Natural killer cell (primary cell): ENCODE measurements around the gene CACNA1C. TPM values are rescaled to one million over a fixed set of nuclear protein-coding genes. Genes with fewer than 3 reads are reported as not detected.

Experiments used
- ATAC-seq, 3 donors: fragments of 150-1000 bp in 2 of 3; fragments of 200-7000 bp in 1 of 3; cut with Tn5 transposase; 1 replicate in 1 of 3; 2 replicates in 2 of 3; pipeline ENCODE4 v1.10.0; 2021; ENCODE audit warnings: mild to moderate bottlenecking in 2 of 3, moderate library complexity in 2 of 3
- DNase-seq, 2 donors: peaks; one replicate each; pipeline versions ENCODE4 v3.0.0 to v3.0.0-alpha.2; 2013 to 2021; ENCODE audit warnings: mixed read lengths in 1 of 2
- H3K27ac ChIP-seq: one replicate; pipeline ENCODE4 v1.5.1; 2013; ENCODE audit warnings: mild to moderate bottlenecking, low read length
- H3K27me3 ChIP-seq: one replicate; pipeline ENCODE4 v1.6.1; 2013; ENCODE audit warnings: low read length; ENCODE audit not compliant: control insufficient read depth, insufficient read depth
- H3K36me3 ChIP-seq: one replicate; pipeline ENCODE4 v1.6.1; 2013; ENCODE audit warnings: low read length; ENCODE audit not compliant: control insufficient read depth, insufficient read depth
- H3K4me1 ChIP-seq: one replicate; pipeline ENCODE4 v1.6.1; 2013; ENCODE audit warnings: low read length; ENCODE audit not compliant: control insufficient read depth, insufficient read depth
- H3K4me3 ChIP-seq: one replicate; pipeline ENCODE4 v1.5.1; 2013; ENCODE audit warnings: low read length
- H3K9me3 ChIP-seq: one replicate; pipeline ENCODE4 v1.6.1; 2013; ENCODE audit warnings: low read length; ENCODE audit not compliant: control insufficient read depth, insufficient read depth
- H3K27ac Mint-ChIP-seq, 2 donors: one replicate each; pipeline ENCODE4 v1.8.0; 2022; ENCODE audit warnings: mild to moderate bottlenecking in 2 of 2, mixed read lengths in 2 of 2, moderate library complexity in 1 of 2
- H3K27me3 Mint-ChIP-seq, 2 donors: one replicate each; pipeline ENCODE4 v1.8.0; 2022; ENCODE audit warnings: low read depth in 2 of 2, mixed read lengths in 2 of 2
- H3K36me3 Mint-ChIP-seq: one replicate; pipeline ENCODE4 v1.8.0; 2022; ENCODE audit warnings: mixed read lengths
- H3K4me1 Mint-ChIP-seq, 2 donors: one replicate each; pipeline ENCODE4 v1.8.0; 2022; ENCODE audit warnings: mixed read lengths in 2 of 2
- H3K4me3 Mint-ChIP-seq: one replicate; pipeline ENCODE4 v1.8.0; 2022; ENCODE audit warnings: mild to moderate bottlenecking, moderate library complexity, mixed read lengths
- H3K9me3 Mint-ChIP-seq, 2 donors: one replicate each; pipeline ENCODE4 v1.8.0; 2022; ENCODE audit warnings: mixed read lengths in 2 of 2
- CTCF ChIP-seq: fragments of 200-600 bp; IDR thresholded peaks from one replicate; pipeline ENCODE4 v1.8.0; 2022; ENCODE audit warnings: antibody characterized with exemption
- WGBS: methylation state at CpG from one replicate; pipeline ENCODE4 v1.1.7; 2013; ENCODE audit warnings: missing lambda C conversion rate; ENCODE audit not compliant: insufficient coverage; 5-methylcytosine and 5-hydroxymethylcytosine counted together
- intact Hi-C: fragments of 100-400 bp; cut with micrococcal nuclease; formaldehyde crosslinking; loops from one replicate; pipeline ENCODE4 v1.14.2; 2022
- total RNA-seq, 4 donors: library from RNA; stranded (reverse); fragments of 120-200 nt in 1 of 4; gene quantifications; one replicate each; pipeline versions ENCODE4 v1.2.3 to v1.2.4, GENCODE V29; 2013 to 2022

CACNA1C gene
- total RNA-seq, 3 donors from 2014 or later (not counting 1 experiment from before 2014, with no cell fraction given) = 0.07 to 0.35 (median 0.08) TPM

GRCh38 chr12:2618291-2618995 lies 565.7 kb downstream of the CACNA1C start:
- Mint-ChIP-seq H3K27ac (no peak overlapping the region), H3K27me3 (peaks cover 9 to 27% of the 10 kb centered on the region in 2 donors), H3K4me1 (no peaks in the 10 kb centered on the region), H3K9me3 (no peaks in the 10 kb centered on the region), H3K4me3 (no peak overlapping the region), H3K36me3 (no peaks in the 10 kb centered on the region)
- no peaks in the 10 kb centered on the region for H3K9me3 ChIP-seq
- DNase-seq = no peak
- no peaks in the 10 kb centered on the region for H3K4me1 ChIP-seq
- H3K27ac ChIP-seq = no peak overlapping the region
- no peak for TF ChIP-seq CTCF
- H3K4me3 ChIP-seq = no peak overlapping the region
- 66% methylated on average over 12 of the region's 12 CpGs for WGBS
- intact Hi-C loops = no loop called here
- H3K36me3 ChIP-seq = no peaks in the 10 kb centered on the region
- H3K27me3 ChIP-seq = no peaks in the 10 kb centered on the region
- no peak for ATAC-seq

GRCh38 chr12:2619136-2619535 lies 566.3 kb downstream of the CACNA1C start:
- H3K36me3 Mint-ChIP-seq = no peaks in the 10 kb centered on the region
- no peaks in the 10 kb centered on the region for H3K4me1 Mint-ChIP-seq
- no peak overlapping the region for H3K27ac Mint-ChIP-seq
- intact Hi-C loops = no loop called here
- WGBS = 93% methylated on average over 4 of the region's 5 CpGs
- no peak for ATAC-seq
- H3K4me3 ChIP-seq = no peak overlapping the region
- H3K4me1 ChIP-seq = no peaks in the 10 kb centered on the region
- no peaks in the 10 kb centered on the region for H3K36me3 ChIP-seq
- no peaks in the 10 kb centered on the region for H3K9me3 Mint-ChIP-seq
- peaks cover 9 to 32% of the 10 kb centered on the region in 2 donors for H3K27me3 Mint-ChIP-seq
- no peak for TF ChIP-seq CTCF
- H3K9me3 ChIP-seq = no peaks in the 10 kb centered on the region
- H3K27me3 ChIP-seq = no peaks in the 10 kb centered on the region
- no peak for DNase-seq
- no peak overlapping the region for H3K27ac ChIP-seq
- H3K4me3 Mint-ChIP-seq = no peak overlapping the region

- ATAC-seq (no peak), DNase-seq (no peak)
- Histone ChIP-seq H3K27ac (no peak overlapping the region), H3K4me3 (no peak overlapping the region), H3K27me3 (no peaks in the 10 kb centered on the region), H3K9me3 (no peaks in the 10 kb centered on the region), H3K4me1 (no peaks in the 10 kb centered on the region), H3K36me3 (no peaks in the 10 kb centered on the region)
- 90% methylated on average over 6 of the region's 6 CpGs for WGBS
- peaks cover 6 to 25% of the 10 kb centered on the region in 2 donors for H3K27me3 Mint-ChIP-seq
- H3K4me1 Mint-ChIP-seq = no peaks in the 10 kb centered on the region
- intact Hi-C loops = no loop called here
- no peak overlapping the region for H3K4me3 Mint-ChIP-seq
- no peak overlapping the region for H3K27ac Mint-ChIP-seq
- TF ChIP-seq CTCF = no peak
- no peaks in the 10 kb centered on the region for H3K9me3 Mint-ChIP-seq
- no peaks in the 10 kb centered on the region for H3K36me3 Mint-ChIP-seq
Measured at GRCh38 chr12:2622460-2622859, 569.7 kb downstream of the CACNA1C start.

GRCh38 chr12:2623472-2623871 lies 570.7 kb downstream of the CACNA1C start:
- Mint-ChIP-seq H3K36me3 (no peaks in the 10 kb centered on the region), H3K9me3 (no peaks in the 10 kb centered on the region), H3K27ac (no peak overlapping the region), H3K4me3 (no peak overlapping the region), H3K4me1 (no peaks in the 10 kb centered on the region), H3K27me3 (peaks cover 12 to 33% of the 10 kb centered on the region in 2 donors)
- Histone ChIP-seq H3K27me3 (no peaks in the 10 kb centered on the region), H3K9me3 (no peaks in the 10 kb centered on the region), H3K36me3 (no peaks in the 10 kb centered on the region), H3K27ac (no peak overlapping the region), H3K4me1 (no peaks in the 10 kb centered on the region), H3K4me3 (no peak overlapping the region)
- no peak for ATAC-seq
- 82% methylated on average over 5 of the region's 5 CpGs for WGBS
- DNase-seq = no peak
- TF ChIP-seq CTCF = no peak
- intact Hi-C loops = no loop called here
